Measurements from ENCODE around the gene ITCH. TPM values are rescaled to one million over a fixed set of nuclear protein-coding genes. Genes with fewer than 3 reads are reported as not detected.

Gene ITCH
- total RNA-seq, 1 donor from 2014 or later: 66.3 TPM

DNA sequence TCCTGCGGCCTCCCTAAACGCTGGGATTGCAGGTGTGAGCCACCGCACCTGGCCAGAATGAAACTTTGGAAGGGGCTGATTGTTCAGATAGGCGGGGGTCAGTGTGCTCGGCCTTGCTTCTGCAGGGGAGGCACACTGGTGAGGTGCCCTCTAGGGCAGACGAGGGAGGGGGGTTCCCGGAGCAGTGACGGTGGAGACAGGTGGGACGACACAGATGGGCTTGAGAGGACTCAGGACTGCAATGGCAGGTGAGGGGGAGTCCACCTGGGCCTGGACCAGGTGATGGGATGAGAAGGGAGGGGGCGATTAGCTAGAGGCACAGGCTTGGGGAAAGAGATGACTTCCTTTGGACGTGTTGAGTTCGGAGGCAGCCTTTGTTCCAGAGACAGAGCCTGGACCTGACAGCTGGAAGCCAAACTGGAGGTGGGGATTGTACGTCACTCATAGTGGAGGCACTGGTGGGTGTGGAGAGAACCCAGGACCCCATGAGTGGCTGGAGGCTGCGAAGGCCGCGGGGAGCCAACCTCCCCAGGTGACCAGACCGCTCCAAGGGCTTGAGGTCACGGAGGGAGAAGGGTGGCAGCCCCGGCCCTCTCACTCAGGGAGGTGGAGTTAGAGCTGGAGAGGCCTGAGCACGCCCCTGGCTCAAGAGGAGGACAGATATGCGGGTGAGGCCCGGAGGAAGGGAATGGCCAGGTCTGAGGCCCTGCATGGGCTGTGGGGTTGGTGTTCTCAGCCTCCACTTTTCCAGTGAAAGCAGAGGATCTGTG is 185.0 kb downstream of the ITCH start:
- ATAC-seq (ENCODE audit: low read depth) (no peak), DNase-seq (no peak)
- ChIA-PET POLR2A (no interaction called here), CTCF (interaction anchor here (0.7 kb wide), 1 partner anchor 11 kb away, joined by 3 read pairs; no protein-coding TSS in a partner anchor)
- no peak overlapping the region for H3K4me3 Mint-ChIP-seq
- TF ChIP-seq, protein P1, sequence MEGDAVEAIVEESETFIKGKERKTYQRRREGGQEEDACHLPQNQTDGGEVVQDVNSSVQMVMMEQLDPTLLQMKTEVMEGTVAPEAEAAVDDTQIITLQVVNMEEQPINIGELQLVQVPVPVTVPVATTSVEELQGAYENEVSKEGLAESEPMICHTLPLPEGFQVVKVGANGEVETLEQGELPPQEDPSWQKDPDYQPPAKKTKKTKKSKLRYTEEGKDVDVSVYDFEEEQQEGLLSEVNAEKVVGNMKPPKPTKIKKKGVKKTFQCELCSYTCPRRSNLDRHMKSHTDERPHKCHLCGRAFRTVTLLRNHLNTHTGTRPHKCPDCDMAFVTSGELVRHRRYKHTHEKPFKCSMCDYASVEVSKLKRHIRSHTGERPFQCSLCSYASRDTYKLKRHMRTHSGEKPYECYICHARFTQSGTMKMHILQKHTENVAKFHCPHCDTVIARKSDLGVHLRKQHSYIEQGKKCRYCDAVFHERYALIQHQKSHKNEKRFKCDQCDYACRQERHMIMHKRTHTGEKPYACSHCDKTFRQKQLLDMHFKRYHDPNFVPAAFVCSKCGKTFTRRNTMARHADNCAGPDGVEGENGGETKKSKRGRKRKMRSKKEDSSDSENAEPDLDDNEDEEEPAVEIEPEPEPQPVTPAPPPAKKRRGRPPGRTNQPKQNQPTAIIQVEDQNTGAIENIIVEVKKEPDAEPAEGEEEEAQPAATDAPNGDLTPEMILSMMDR (IDR thresholded peaks at IDR 0.05): no peak
- peaks cover 1% of the 10 kb centered on the region for H3K36me3 Mint-ChIP-seq (ENCODE audit: low read depth)
- no peaks in the 10 kb centered on the region for H3K27me3 Mint-ChIP-seq
- intact Hi-C loops (cut with micrococcal nuclease): no loop called here
- no peaks in the 10 kb centered on the region for H3K9me3 Mint-ChIP-seq
- peaks cover 12% of the 10 kb centered on the region for H3K4me1 Mint-ChIP-seq
- no peak overlapping the region for H3K27ac Mint-ChIP-seq

DNA sequence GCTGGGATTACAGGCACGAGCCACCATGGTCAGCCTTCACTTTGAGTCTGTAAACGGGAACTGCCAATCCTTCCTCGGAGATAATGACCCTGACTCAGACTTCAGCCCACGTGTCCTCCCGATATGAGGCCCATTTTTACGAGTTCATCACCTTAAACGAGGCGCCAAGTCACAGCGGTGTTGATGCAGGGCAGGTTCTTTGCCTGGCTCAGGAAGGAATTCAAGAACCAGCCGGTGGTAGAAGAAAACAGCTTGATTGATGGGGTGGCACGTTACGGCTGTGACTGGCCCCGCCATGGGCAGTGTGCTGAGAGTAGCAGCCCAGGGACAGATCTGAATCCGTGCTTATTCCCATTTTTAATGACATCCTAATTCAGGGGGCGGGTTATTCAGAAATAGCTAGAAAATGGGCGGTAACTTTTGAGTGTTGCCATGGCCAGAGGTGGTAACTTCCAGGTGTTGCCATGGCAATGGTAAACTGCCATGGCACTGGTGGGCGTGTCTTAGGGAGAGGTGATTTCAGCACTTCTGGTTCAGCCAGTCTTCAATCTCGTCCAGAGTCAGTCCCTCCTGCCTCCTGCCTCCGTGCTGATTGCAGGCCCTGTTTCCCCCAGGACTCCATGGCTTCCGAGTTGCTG is 186.3 kb downstream of the ITCH start:
- no peaks in the 10 kb centered on the region for H3K36me3 Mint-ChIP-seq (ENCODE audit: low read depth)
- ChIA-PET POLR2A (no interaction called here), CTCF (no interaction called here)
- no peaks in the 10 kb centered on the region for H3K9me3 Mint-ChIP-seq
- H3K4me1 Mint-ChIP-seq: peaks cover 5% of the 10 kb centered on the region
- intact Hi-C loops (cut with micrococcal nuclease): no loop called here
- no peak overlapping the region for H3K4me3 Mint-ChIP-seq
- ATAC-seq (ENCODE audit: low read depth): no peak
- H3K27ac Mint-ChIP-seq: no peak overlapping the region
- no peak for DNase-seq
- TF ChIP-seq, protein P1 (IDR thresholded peaks at IDR 0.05): no peak
- no peaks in the 10 kb centered on the region for H3K27me3 Mint-ChIP-seq

DNA sequence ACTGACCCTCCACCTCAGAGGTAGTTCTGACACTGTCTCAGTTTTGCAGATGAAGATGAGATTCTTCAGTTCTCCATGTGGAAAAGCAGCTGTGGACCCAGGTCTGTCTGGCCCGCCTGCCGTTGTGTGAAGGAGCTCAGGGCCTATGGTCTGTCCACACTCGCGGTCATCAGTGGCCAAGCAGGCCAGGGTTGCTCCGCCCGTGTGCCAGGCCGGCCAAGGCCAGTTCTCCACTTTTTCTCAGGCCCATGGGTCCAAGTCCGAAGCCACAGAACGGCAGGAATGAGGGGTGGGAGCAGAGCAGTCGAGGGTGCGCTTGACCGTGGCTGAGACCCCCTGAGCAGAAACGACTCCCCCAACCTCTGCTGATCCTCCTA is 186.8 kb downstream of the ITCH start:
- DNase-seq: no peak
- no peak for ATAC-seq (ENCODE audit: low read depth)
- ChIA-PET CTCF (no interaction called here), POLR2A (no interaction called here)
- no peak overlapping the region for H3K27ac Mint-ChIP-seq
- TF ChIP-seq, protein P1 (IDR thresholded peaks at IDR 0.05): no peak
- H3K36me3 Mint-ChIP-seq (ENCODE audit: low read depth): no peaks in the 10 kb centered on the region
- H3K4me3 Mint-ChIP-seq: no peak overlapping the region
- no peaks in the 10 kb centered on the region for H3K4me1 Mint-ChIP-seq
- no peaks in the 10 kb centered on the region for H3K9me3 Mint-ChIP-seq
- intact Hi-C loops (cut with micrococcal nuclease): no loop called here
- no peaks in the 10 kb centered on the region for H3K27me3 Mint-ChIP-seq

DNA sequence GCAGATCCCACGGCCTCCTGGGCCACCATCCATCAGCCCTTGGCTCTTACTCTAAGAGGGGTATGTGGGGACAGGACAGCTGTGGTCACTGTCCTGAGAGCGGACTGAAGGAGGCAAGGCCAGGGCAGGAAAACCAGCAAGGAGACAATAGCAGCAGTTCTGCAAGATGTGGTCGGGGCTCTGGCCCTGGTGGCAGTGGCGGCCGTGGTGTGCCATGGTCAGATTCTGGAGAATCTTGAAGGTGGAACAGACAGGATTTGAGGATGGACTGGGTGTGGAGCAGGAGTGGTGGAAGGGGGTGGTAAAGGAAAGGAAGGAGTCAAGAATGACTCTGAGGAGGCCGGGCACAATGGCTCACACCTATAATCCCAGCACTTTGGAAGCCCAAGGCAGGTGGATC is 189.5 kb downstream of the ITCH start:
- ChIA-PET CTCF (no interaction called here), POLR2A (no interaction called here)
- Mint-ChIP-seq H3K9me3 (no peaks in the 10 kb centered on the region), H3K4me3 (no peak overlapping the region), H3K27me3 (no peaks in the 10 kb centered on the region), H3K36me3 (ENCODE audit: low read depth) (no peaks in the 10 kb centered on the region), H3K27ac (no peak overlapping the region), H3K4me1 (peaks cover 5% of the 10 kb centered on the region)
- ATAC-seq (ENCODE audit: low read depth) (no peak), DNase-seq (no peak)
- TF ChIP-seq, protein P1 (IDR thresholded peaks at IDR 0.05): no peak
- intact Hi-C loops (cut with micrococcal nuclease): no loop called here

DNA sequence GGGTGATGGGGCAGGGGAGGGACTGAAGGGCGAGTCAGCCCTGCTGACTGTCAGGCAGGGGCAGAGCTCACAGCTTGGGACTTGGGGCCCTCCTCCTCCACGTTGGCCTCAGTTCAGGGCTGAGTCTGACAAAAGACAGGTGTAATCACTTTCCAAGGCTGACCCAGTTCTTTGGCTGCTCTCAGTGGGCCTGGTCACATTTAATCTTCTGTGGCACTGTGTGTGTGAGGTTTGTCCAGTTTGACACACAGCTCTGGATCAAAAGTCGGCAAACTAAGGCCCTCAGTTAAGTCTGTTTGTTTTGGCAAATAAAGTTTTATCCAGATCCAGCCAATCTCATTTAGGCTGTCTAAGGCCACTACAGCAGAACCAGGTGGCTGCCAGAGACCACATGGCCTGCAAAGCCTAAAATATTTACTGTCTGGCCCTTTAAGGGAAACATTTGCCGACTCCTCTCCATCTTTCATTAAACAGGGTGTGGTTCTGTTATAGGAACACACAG is 190.3 kb downstream of the ITCH start:
- ATAC-seq (ENCODE audit: low read depth) (no peak), DNase-seq (no peak)
- no peaks in the 10 kb centered on the region for H3K36me3 Mint-ChIP-seq (ENCODE audit: low read depth)
- intact Hi-C loops (cut with micrococcal nuclease): no loop called here
- H3K27me3 Mint-ChIP-seq: no peaks in the 10 kb centered on the region
- H3K27ac Mint-ChIP-seq: no peak overlapping the region
- TF ChIP-seq, protein P1 (IDR thresholded peaks at IDR 0.05): no peak
- POLR2A ChIA-PET: no interaction called here
- peaks cover 13% of the 10 kb centered on the region for H3K4me1 Mint-ChIP-seq
- CTCF ChIA-PET: no interaction called here
- no peaks in the 10 kb centered on the region for H3K9me3 Mint-ChIP-seq
- H3K4me3 Mint-ChIP-seq: no peak overlapping the region
